Effector memory CD8-positive, alpha-beta T cell (primary cell): ENCODE measurements around the gene SYNC.
"Not testable (repeated sequence)": the region's sequence is repeated elsewhere in the genome, so short reads cannot be mapped to it uniquely, and the experiment has no call there.

ENCODE experiments used
- ATAC-seq: fragments of 150-1000 bp; cut with Tn5 transposase; replicated peaks from 2 replicates; pipeline ENCODE4 v1.10.0; 2021; ENCODE audit warnings: mild to moderate bottlenecking, moderate library complexity
- DNase-seq, 3 experiments: peaks; one replicate each; pipeline ENCODE4 v3.0.0; 2021
- H3K27ac Mint-ChIP-seq, 2 donors: one replicate each; pipeline ENCODE4 v1.8.0; 2022; ENCODE audit warnings: mild to moderate bottlenecking in 2 of 2, mixed read lengths in 2 of 2, moderate library complexity in 2 of 2
- H3K27me3 Mint-ChIP-seq, 2 donors: one replicate each; pipeline ENCODE4 v1.8.0; 2022; ENCODE audit warnings: mixed read lengths in 2 of 2
- H3K36me3 Mint-ChIP-seq: one replicate; pipeline ENCODE4 v1.8.0; 2022; ENCODE audit warnings: mild to moderate bottlenecking, moderate library complexity, mixed read lengths; ENCODE audit not compliant: insufficient read depth
- H3K4me1 Mint-ChIP-seq, 2 donors: one replicate each; pipeline ENCODE4 v1.8.0; 2022; ENCODE audit warnings: low read depth in 2 of 2, mixed read lengths in 2 of 2
- H3K4me3 Mint-ChIP-seq, 2 donors: one replicate each; pipeline ENCODE4 v1.8.0; 2022; ENCODE audit warnings: mild to moderate bottlenecking in 2 of 2, mixed read lengths in 2 of 2, moderate library complexity in 2 of 2
- H3K9me3 Mint-ChIP-seq, 2 donors: one replicate each; pipeline ENCODE4 v1.8.0; 2022; ENCODE audit warnings: mixed read lengths in 2 of 2

The SYNC gene

GRCh38 chr1:32716312-32717148, 14.0 kb upstream of the SYNC start:
- ATAC-seq = peak; percentile 31
- DNase-seq = peak in 2 of 3 experiments; percentile 12 to 15
- peaks cover 9 to 10% of the 10 kb centered on the region in 2 donors for H3K4me1 Mint-ChIP-seq
- H3K4me3 Mint-ChIP-seq = no peak overlapping the region
- no peak overlapping the region for H3K27ac Mint-ChIP-seq
- peaks cover 4 to 20% of the 10 kb centered on the region in 2 donors for H3K27me3 Mint-ChIP-seq
- H3K36me3 Mint-ChIP-seq = peaks cover 10% of the 10 kb centered on the region
- H3K9me3 Mint-ChIP-seq = no peaks in the 10 kb centered on the region

- H3K27me3 Mint-ChIP-seq = peaks cover 0 to 13% of the 10 kb centered on the region in 2 donors
- H3K27ac Mint-ChIP-seq = no peak overlapping the region
Measured at GRCh38 chr1:32715901-32716311, 13.3 kb upstream of the SYNC start.

GRCh38 chr1:32714277-32714676, 11.7 kb upstream of the SYNC start:
- ATAC-seq (no peak), DNase-seq (no peak)
- no peaks in the 10 kb centered on the region for H3K27me3 Mint-ChIP-seq
- no peaks in the 10 kb centered on the region for H3K9me3 Mint-ChIP-seq
- no peak overlapping the region for H3K27ac Mint-ChIP-seq
- H3K36me3 Mint-ChIP-seq = peaks cover 10% of the 10 kb centered on the region
- peaks cover 9 to 10% of the 10 kb centered on the region in 2 donors for H3K4me1 Mint-ChIP-seq
- H3K4me3 Mint-ChIP-seq = peak overlapping the region in 1 of 2 donors; percentile 22

More at GRCh38 chr1:32715901-32716311, 13.3 kb upstream of the SYNC start:
- H3K4me1 Mint-ChIP-seq = peaks cover 9 to 10% of the 10 kb centered on the region in 2 donors
- ATAC-seq = no peak
- DNase-seq = no peak
- H3K4me3 Mint-ChIP-seq = no peak overlapping the region
- H3K36me3 Mint-ChIP-seq = peaks cover 10% of the 10 kb centered on the region
- no peaks in the 10 kb centered on the region for H3K9me3 Mint-ChIP-seq

- Mint-ChIP-seq H3K36me3 (peaks cover 10% of the 10 kb centered on the region), H3K9me3 (no peaks in the 10 kb centered on the region), H3K27me3 (no peaks in the 10 kb centered on the region), H3K4me3 (peak overlapping the region; percentile 63 to 65), H3K27ac (no peak overlapping the region), H3K4me1 (peaks cover 9 to 10% of the 10 kb centered on the region in 2 donors)
- no peak for DNase-seq
- no peak for ATAC-seq
Measured at GRCh38 chr1:32713081-32713480, 10.5 kb upstream of the SYNC start.

GRCh38 chr1:32711221-32711620, 8.7 kb upstream of the SYNC start:
- not testable (repeated sequence) for H3K27ac Mint-ChIP-seq, H3K4me1 Mint-ChIP-seq, H3K9me3 Mint-ChIP-seq

GRCh38 chr1:32709476-32709875, 6.9 kb upstream of the SYNC start:
- Mint-ChIP-seq H3K27me3 (peaks cover 16 to 22% of the 10 kb centered on the region in 2 donors), H3K4me3 (no peak overlapping the region), H3K4me1 (peaks cover 1 to 6% of the 10 kb centered on the region in 2 donors), H3K27ac (no peak overlapping the region), H3K9me3 (no peaks in the 10 kb centered on the region), H3K36me3 (peaks cover 8% of the 10 kb centered on the region)
- ATAC-seq (no peak), DNase-seq (no peak)

More at GRCh38 chr1:32711221-32711620, 8.7 kb upstream of the SYNC start:
- H3K27me3 Mint-ChIP-seq, ATAC-seq, DNase-seq, H3K4me3 Mint-ChIP-seq, H3K36me3 Mint-ChIP-seq: not testable (repeated sequence)

- Mint-ChIP-seq H3K4me1 (peaks cover 1 to 6% of the 10 kb centered on the region in 2 donors), H3K9me3 (no peaks in the 10 kb centered on the region), H3K27me3 (peaks cover 19 to 26% of the 10 kb centered on the region in 2 donors), H3K36me3 (peaks cover 8% of the 10 kb centered on the region), H3K27ac (no peak overlapping the region), H3K4me3 (no peak overlapping the region)
- ATAC-seq (no peak), DNase-seq (no peak)
Measured at GRCh38 chr1:32709075-32709474, 6.5 kb upstream of the SYNC start.

- ATAC-seq = no peak
- Mint-ChIP-seq H3K9me3 (no peaks in the 10 kb centered on the region), H3K27me3 (peaks cover 36 to 47% of the 10 kb centered on the region in 2 donors), H3K4me1 (peaks cover 7 to 10% of the 10 kb centered on the region in 2 donors), H3K27ac (no peak overlapping the region), H3K36me3 (no peaks in the 10 kb centered on the region), H3K4me3 (no peak overlapping the region)
- no peak for DNase-seq
Measured at GRCh38 chr1:32706491-32706890, 3.9 kb upstream of the SYNC start.

- no peak for DNase-seq
- no peaks in the 10 kb centered on the region for H3K9me3 Mint-ChIP-seq
- no peak overlapping the region for H3K4me3 Mint-ChIP-seq
- H3K27me3 Mint-ChIP-seq = peaks cover 42 to 49% of the 10 kb centered on the region in 2 donors
- H3K4me1 Mint-ChIP-seq = peaks cover 7 to 10% of the 10 kb centered on the region in 2 donors
- H3K27ac Mint-ChIP-seq = no peak overlapping the region
- no peak for ATAC-seq
- no peaks in the 10 kb centered on the region for H3K36me3 Mint-ChIP-seq
Measured at GRCh38 chr1:32705516-32705915, 2.9 kb upstream of the SYNC start.

GRCh38 chr1:32703479-32704291, 1.1 kb upstream of the SYNC start:
- DNase-seq = no peak
- Mint-ChIP-seq H3K27ac (no peak overlapping the region), H3K27me3 (peaks cover 42 to 57% of the 10 kb centered on the region in 2 donors), H3K4me1 (peaks cover 7 to 10% of the 10 kb centered on the region in 2 donors), H3K36me3 (no peaks in the 10 kb centered on the region), H3K4me3 (peak overlapping the region; percentile 66 to 71), H3K9me3 (no peaks in the 10 kb centered on the region)
- no peak for ATAC-seq

GRCh38 chr1:32701951-32702598, 495 bp downstream of the SYNC start:
- H3K27ac Mint-ChIP-seq = no peak overlapping the region
- H3K9me3 Mint-ChIP-seq = no peaks in the 10 kb centered on the region
- H3K4me1 Mint-ChIP-seq = peaks cover 7 to 10% of the 10 kb centered on the region in 2 donors
- H3K4me3 Mint-ChIP-seq = peak overlapping the region; percentile 48 to 65
- ATAC-seq (no peak), DNase-seq (no peak)
- H3K36me3 Mint-ChIP-seq = no peaks in the 10 kb centered on the region
- H3K27me3 Mint-ChIP-seq = peaks cover 42 to 57% of the 10 kb centered on the region in 2 donors

- Mint-ChIP-seq H3K4me1 (peaks cover 7 to 10% of the 10 kb centered on the region in 2 donors), H3K4me3 (peak overlapping the region; percentile 48 to 65), H3K27ac (no peak overlapping the region), H3K36me3 (no peaks in the 10 kb centered on the region), H3K27me3 (peaks cover 40 to 54% of the 10 kb centered on the region in 2 donors), H3K9me3 (no peaks in the 10 kb centered on the region)
- ATAC-seq (no peak), DNase-seq (no peak)
Measured at GRCh38 chr1:32701421-32701911, 1.1 kb downstream of the SYNC start.

- peaks cover 12 to 15% of the 10 kb centered on the region in 2 donors for H3K27me3 Mint-ChIP-seq
- not testable (repeated sequence) for H3K4me3 Mint-ChIP-seq, H3K27ac Mint-ChIP-seq, H3K4me1 Mint-ChIP-seq, DNase-seq, ATAC-seq, H3K9me3 Mint-ChIP-seq, H3K36me3 Mint-ChIP-seq
Measured at GRCh38 chr1:32696996-32697395, 5.6 kb downstream of the SYNC start.
